NCI-H345 (cell line): ENCODE data around the gene RRP1B.
"Not testable (repeated sequence)": the region's sequence is repeated elsewhere in the genome, so short reads cannot be mapped to it uniquely, and the experiment has no call there.

Experiments used
- DNase-seq: peaks from one replicate; lab custom pipeline; 2025; lab: John Stamatoyannopoulos, UW

Gene RRP1B, protein sequence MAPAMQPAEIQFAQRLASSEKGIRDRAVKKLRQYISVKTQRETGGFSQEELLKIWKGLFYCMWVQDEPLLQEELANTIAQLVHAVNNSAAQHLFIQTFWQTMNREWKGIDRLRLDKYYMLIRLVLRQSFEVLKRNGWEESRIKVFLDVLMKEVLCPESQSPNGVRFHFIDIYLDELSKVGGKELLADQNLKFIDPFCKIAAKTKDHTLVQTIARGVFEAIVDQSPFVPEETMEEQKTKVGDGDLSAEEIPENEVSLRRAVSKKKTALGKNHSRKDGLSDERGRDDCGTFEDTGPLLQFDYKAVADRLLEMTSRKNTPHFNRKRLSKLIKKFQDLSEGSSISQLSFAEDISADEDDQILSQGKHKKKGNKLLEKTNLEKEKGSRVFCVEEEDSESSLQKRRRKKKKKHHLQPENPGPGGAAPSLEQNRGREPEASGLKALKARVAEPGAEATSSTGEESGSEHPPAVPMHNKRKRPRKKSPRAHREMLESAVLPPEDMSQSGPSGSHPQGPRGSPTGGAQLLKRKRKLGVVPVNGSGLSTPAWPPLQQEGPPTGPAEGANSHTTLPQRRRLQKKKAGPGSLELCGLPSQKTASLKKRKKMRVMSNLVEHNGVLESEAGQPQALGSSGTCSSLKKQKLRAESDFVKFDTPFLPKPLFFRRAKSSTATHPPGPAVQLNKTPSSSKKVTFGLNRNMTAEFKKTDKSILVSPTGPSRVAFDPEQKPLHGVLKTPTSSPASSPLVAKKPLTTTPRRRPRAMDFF

DNA sequence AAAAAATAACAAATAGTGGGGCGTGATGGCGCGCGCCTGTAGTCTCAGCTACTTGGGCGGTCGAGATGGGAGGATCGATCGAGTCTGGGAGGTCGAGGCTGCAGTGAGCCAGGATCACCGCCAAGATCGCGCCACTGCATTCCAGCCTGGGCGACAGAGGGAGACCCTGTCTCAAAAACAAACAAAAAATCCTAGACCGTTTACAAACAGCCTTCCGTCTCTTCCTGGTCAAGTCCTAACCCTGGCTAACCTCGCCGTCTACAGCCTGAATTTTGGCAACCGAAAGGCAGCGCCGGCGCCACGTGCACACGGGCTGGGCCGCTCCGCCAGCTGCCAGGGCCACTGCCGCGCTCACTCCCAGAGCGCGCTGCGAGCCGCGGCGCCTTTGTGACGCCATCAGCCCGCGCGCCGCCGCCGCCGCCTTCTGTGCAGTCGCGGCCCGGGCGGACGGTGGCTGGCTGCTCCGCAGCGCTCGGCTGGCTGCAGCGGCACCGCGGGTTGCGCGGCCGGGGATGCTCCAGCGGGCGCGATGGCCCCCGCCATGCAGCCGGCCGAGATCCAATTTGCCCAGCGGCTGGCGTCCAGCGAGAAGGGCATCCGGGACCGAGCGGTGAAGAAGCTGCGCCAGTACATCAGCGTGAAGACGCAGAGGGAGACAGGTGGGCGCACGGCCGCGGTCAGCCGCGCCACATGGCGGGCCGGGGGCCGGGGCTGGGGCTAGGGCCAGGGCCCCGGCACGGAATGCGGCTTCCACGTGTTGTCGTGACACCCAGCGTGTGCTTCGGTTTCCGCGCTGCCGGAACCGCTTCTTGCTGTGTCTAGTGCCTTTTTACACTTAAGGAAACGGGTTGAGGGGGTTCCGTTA is at the start of gene RRP1B, which contains the start of gene HSF2BP:
Gene RRP1B, plus strand, starts transcription at position 425 of the 865 bp plus-strand sequence. Its CDS starts 105 bp downstream, at position 530.
Gene HSF2BP, minus strand, starts transcription at position 353 of the 865 bp plus-strand sequence. CDS start 1,392 bp downstream, outside the sequence.
- DNase-seq, result peak; percentile 90

- peak; percentile 30 for DNase-seq
Measured at GRCh38 chr21:43611598-43612369, 47.6 kb upstream of the RRP1B start.

DNA sequence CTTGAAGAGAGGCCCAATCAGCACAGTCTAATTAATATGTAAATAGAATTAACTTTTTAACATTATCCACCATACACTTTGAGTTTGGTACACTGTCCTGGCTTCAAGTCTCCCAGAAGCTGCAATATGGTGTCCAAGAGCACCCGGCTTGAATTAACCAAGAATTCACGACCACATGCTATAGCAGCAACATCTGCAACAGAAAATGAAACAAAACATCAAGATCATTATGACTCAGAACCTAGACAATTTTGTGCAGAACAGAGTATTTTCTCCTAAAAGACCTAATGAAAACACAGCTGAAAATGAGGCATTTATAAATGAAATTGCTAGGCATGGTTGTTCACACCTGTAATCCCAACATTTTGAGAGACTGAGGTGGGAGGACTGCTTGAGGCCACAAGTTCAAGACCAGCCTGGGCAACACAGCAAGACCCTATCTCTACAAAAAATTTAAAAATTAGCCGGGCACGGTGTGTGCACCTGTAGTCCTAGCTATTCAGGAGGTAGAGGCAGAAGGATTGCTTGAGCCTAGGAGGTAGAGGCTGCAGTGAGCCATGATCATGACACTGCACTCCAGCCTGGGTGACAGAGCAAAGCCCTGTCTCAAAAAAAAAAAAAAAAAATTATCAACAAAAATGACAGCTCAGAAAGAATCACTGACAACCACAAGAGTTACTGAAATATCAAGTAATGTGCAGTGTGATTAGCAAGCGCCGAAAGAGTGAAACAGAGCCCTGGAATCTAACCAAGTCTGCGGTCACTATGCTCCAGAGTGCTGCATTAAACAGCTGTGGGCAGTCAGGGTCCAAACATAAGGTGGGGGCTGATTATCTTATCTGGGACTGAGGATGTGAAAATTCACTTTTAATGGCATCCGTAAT is 45.4 kb upstream of the RRP1B start:
- no peak for DNase-seq

DNA sequence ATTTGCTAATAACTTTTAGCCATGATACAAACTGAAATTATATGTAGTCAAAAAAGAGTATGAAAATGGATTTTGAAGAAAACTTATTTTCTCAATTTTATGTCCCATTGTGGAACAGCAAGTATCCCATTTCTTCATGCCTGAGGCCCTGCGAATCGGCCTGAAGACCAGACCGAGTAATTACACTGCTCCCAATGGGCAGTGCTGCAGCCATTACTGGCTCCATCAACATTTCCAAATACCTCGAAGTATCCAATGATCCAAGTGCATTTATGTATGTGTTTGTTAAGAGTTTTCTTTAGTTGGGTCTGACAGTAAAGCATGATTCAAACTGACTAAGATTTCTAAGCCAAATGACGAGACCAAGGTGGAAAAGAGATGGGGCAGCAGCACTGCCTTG is 44.5 kb upstream of the RRP1B start:
- DNase-seq, result no peak

DNA sequence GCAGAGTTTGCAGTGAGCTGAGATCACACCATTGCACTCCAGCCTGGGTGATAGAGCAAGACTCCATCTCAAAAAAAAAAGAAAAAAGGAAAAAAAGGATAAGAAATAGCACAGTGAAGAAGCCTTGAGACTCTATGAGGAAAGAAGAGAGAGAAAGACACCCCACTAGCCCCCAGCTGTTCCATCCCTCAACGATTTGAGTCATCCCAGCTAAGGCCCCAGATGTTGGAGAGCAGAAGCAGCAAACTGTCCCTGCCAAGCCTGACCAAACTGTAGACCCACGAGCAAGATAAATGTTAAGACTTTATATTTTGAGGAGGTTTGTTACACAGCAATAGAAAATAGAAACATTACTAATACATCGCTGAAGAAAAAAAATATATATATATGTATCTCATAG is 42.5 kb upstream of the RRP1B start:
- not testable (repeated sequence) for DNase-seq

DNA sequence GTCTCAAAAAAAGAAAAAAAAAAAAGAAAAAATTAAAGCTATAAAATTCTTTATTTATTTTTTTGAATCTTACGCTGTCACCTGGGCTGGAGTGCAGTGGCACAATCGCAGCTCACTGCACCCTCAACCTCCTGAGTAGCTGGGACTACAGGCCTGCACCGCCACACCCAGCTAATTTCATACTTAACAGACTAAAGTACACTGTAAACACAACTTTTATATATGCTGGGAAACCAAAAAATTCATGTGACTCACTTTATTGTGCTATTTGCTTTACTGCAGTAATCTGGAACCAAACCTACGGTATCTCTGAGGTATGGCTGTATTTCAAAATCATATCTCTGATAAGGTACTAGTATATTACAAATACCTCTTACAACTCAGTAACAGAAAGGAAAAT is 40.4 kb upstream of the RRP1B start:
- no peak for DNase-seq

GRCh38 chr21:43619344-43619743 is 40.0 kb upstream of the RRP1B start:
- no peak for DNase-seq

GRCh38 chr21:43619856-43620255 is 39.5 kb upstream of the RRP1B start:
- no peak for DNase-seq

DNA sequence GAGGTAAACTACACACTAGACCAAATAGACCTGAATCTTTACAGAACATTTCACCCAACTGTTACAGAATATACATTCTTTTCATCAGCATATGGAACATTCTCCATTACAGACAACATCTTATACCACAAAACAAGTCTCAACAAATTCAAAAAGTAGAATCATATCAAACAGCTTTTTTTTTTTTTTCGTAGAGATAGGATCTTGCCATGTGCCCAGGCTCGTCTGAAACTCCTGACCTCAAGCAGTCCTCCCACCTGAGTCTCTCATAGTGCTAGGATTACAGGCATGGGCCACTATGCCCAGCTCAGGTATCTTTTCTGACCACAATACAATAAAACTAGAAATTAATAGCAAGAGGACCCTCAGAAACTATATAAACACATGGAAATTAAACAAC is 36.6 kb upstream of the RRP1B start:
- no peak for DNase-seq

- no peak for DNase-seq
Measured at GRCh38 chr21:43623588-43623987, 35.8 kb upstream of the RRP1B start.

DNA sequence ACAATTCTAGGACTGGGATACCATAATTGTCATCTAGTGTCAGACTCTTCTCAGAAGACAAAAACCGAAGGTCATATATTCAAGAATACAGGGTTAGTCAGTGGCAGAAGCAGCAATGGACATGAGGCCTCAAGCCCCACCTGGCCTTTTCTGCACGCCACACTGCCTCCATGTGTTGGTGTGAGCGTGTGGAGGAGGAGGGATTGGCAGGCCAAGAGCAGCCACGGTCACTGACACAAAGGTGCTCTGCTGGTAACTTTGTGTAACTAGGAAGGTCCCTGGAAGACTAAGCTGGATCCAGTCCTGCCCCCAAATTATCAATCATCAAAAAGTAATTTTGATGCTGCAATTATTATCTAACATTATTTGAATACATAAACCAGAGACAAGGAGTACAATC is 35.0 kb upstream of the RRP1B start:
- DNase-seq, result no peak

DNA sequence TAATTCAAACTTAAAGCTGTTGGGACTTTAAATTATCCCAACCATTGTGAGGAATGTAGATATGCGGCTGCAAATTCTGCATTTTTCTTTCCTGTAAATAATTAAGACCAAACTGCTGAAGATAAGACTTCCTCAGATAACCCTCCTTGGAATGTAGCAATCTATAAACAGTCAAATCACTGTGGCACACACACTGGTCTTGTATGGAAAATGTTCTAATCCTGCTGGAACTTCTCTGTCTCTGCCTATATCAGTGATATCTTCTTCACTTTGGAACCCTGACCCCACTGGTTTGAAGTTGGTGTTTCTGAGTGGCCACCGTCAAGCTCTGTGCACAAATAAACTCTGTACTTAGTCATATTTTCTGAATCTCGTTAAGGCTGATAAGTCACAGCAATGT is 33.0 kb upstream of the RRP1B start:
- DNase-seq, result no peak

- DNase-seq, result no peak
Measured at GRCh38 chr21:43627527-43627926, 31.8 kb upstream of the RRP1B start.

DNA sequence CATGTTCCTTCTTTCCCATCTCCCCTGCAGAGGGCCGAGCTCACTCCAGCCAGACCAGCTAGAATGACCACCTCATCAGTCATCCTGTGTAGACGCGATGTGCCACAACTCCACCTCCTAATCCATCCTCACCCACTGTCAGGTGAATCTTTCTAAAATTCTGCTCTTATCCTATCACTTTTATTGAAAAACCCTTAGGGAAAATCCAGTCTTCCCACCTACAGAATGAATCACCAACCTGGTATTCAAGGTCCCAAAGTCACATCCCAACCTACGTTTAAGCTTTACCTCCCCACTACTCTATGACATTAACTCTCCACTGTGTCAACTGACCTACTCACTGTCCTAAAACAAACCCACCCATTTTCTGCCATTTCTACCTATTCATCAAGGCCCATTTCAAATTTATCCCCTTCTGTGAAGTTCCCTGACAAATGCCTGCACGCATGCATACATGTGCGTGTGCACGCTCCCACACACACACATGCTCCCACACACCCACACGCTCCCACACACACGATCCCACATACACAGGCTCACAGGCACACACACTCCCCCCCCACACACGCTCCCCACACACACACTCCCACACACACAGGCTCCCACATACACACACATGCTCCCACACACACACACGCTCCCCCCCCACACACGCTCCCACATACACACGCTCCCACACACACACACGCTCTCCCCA is 27.8 kb upstream of the RRP1B start:
- no peak for DNase-seq

DNA sequence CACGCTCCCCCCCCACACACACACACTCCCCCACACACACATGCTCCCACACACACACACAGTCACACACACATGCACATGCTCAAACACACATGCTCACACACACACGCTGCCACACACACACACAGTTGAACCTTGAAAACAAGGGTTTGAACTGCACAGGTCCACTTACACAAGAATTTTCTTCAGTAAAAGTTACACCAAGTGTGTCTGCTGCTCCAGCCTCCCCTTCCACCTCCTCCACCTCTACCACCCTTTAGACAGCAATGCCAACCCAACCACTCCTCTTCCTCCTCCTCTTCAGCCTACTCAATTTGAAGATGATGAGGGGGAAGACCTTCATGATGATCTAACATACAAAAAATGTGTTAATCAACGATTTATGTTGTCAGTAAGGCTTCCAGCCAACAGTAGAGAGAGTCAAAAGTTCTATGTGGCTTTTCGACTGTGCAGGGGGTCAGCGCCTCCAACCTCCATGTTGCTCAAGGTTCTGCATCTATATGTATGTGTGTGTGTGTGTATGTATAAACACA is 26.9 kb upstream of the RRP1B start:
- DNase-seq, result no peak

DNA sequence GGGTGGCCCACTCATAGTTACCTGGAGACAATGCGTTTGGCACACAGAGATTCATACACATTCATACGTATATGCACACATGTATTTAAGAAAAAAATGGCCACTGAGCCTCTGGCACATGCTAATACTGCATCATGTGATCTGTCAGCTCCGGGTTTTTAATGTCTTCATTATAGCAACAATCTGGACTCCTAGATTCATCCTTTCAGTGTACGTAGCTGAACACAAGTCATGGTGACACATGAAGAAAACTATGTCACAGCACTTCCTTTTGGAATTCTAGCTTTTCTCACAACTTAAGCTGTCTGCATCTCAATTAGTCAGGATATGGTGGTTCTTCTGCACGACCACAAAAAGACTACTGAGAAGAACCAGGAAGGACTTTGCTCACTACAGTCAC is 24.7 kb upstream of the RRP1B start:
- no peak for DNase-seq

- no peak for DNase-seq
Measured at GRCh38 chr21:43635436-43635835, 23.9 kb upstream of the RRP1B start.

DNA sequence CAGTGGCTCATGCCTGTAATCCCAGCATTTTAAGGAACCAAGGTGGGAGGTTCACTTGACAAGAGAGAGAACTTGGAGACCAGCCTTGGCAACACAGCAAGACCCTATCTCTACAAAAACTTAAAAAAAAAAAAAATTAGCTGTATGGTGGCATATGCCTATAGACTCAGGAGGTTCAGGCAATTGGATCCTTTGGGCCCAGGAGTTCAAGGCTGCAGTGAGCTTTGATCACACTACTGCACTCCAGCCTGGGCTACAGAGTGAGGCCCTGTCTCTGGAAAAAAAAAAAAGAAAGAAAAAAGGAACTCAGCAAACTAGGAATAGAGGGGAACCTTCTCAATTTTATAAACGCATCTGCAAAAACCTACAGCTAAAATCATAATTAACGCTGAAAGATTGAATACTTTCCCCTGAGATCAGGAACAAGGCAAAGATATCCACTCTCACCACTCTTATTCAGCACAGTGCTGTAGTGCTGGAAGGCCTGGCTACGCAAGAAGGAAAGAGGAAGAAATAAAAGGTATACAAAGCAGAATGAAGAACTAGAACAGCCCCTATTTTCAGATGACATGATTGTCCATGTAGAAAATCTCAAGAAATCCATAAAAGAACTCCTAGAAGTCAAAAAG is 21.7 kb upstream of the RRP1B start:
- DNase-seq, result no peak
